ENCODE data around the gene SLC14A1.
"Not testable (repeated sequence)": the region's sequence is repeated elsewhere in the genome, so short reads cannot be mapped to it uniquely, and the experiment has no call there.

Gene SLC14A1

GRCh38 chr18:45757005-45757404, 33.0 kb downstream of the SLC14A1 start:
- DNase-seq (ENCODE audit: low read depth in 3 of 3), result no peak

DNA sequence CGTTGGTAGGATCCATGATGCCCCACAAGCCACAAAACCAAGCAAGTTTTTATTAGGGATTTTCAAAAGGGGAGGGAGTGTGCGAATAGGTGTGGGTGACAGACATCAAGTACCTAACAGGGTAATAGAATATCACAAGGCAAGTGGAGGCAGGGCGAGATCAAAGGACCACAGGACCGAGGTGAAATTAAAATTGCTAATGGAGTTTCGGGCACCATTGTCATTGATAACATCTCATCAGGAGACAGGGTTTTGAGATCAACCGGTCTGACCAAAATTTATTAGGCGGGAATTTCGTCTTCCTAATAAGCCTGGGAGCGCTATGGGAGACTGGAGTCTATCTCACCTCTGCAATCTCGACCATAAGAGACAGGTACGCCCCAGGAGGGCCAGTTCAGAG, 33.7 kb downstream of the SLC14A1 start:
- DNase-seq (ENCODE audit: low read depth in 3 of 3), result not testable (repeated sequence)

DNA sequence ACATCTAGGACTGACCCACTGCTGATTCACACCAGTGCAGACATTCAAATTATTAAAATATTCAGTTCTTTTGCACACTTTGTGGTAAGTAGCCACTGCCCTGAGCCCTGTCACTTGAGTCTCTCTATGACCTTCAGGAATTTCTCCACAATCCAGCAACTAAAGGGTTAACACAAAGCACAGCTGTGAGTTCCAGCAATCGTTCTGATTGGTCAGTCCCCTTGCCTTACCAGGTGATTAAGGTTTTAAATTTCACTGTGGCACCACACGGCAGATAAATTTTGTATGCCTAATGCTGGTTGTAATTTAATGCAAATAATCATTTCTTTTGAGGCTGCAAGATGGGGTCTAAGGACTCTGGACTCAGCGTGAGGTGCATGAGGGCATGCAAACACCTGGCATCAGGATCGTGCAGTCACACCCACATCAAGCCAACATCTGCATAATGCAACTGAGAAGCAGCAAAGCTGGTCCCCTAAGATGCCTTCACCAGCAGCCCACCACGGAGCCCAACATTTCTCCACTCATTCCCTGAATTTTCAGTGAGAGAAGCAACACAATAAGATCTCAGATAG, 36.6 kb downstream of the SLC14A1 start:
- DNase-seq (ENCODE audit: low read depth in 3 of 3), result no peak

GRCh38 chr18:45761512-45762114, 37.6 kb downstream of the SLC14A1 start:
- DNase-seq (ENCODE audit: low read depth in 3 of 3), result no peak

DNA sequence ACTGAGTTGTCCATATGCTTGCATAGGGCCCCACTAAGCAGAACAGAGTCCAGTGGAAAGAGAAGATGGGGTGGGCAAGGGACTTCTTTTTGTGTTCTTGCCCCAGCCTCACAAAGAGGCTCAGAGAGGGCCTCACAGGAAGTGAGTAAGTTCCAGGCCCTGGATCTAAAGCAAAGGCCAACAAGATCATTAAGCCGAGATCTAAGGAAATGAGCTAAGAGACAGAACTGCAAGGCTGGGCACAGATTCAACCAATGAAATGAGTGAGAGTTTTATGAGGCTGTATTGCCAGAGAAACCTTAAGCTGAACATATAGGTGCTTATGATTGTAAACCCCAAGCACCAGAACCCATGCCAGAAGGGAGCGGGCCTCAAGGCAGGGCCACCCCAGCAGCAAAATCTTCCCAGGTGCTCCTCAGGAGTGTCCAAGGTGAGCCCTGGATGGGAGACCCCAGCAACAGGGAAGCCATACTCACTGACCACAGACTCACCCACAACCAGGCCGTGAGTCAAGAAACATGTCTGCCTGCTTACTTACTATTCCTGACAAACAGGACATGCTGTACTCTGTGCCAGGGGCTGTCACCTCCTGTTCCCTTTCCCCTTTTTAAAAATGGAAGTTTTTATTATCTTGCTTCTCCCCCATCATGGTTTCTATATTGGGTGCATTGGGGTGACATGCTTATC, 40.2 kb downstream of the SLC14A1 start:
- no peak for DNase-seq (ENCODE audit: low read depth in 3 of 3)

GRCh38 chr18:45765796-45766195, 41.8 kb downstream of the SLC14A1 start:
- DNase-seq (ENCODE audit: low read depth in 3 of 3), result no peak

- no peak for DNase-seq (ENCODE audit: low read depth in 3 of 3)
Observed at GRCh38 chr18:45771587-45772480, 47.9 kb downstream of the SLC14A1 start.

- no peak for DNase-seq (ENCODE audit: low read depth in 3 of 3)
Observed at GRCh38 chr18:45774065-45774521, 50.1 kb downstream of the SLC14A1 start.

DNA sequence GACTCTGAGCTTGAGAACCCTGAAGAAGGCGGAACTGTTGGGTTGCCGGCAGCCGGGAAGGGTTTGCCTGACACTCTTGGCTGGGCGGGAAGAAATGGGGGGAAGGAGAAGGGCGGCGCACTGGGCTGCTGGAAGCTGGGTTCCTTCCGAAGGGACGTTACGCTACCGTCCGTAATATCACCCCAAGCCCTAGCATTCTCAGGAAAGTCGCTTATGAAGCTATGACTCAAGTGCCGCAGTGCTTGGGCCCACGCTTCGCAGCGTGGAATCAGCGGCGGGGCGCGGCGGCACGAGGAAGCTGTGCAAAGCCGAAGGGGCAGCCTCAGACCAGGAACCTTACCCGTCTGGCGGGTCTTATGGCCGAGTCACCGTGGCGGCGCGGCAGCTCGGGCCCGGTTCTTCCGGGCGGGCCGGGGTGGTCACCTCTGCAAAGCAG, 51.3 kb downstream of the SLC14A1 start:
- DNase-seq (ENCODE audit: low read depth in 3 of 3), result peak; percentile 49 to 75 (median 57)

- no peak for DNase-seq (ENCODE audit: low read depth in 3 of 3)
Observed at GRCh38 chr18:45775743-45776142, 51.8 kb downstream of the SLC14A1 start.

GRCh38 chr18:45777393-45777792, 53.4 kb downstream of the SLC14A1 start:
- DNase-seq (ENCODE audit: low read depth in 3 of 3), result no peak

- no peak for DNase-seq (ENCODE audit: low read depth in 3 of 3)
Observed at GRCh38 chr18:45780568-45780967, 56.6 kb downstream of the SLC14A1 start.

DNA sequence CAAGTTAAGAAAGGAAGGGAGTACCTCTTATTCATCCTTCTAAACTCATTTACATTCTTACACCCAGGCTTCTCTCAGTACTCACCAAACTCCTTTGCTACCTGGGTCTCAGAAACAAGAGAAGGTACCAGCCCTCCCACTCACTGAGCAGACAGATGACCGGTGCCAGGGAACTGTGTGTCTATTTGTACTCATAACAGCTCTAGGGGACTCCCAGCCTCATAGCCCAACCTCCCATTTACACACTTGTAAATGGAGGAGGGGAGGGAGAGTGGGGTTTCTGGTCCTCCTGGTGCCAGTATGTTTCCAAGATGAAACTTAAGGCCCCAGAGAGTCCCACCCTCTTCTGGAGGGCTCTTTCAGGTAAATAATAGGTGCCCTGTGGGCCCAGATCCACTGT, 58.7 kb downstream of the SLC14A1 start:
- no peak for DNase-seq (ENCODE audit: low read depth in 3 of 3)

- DNase-seq (ENCODE audit: low read depth in 3 of 3), result no peak
Observed at GRCh38 chr18:45783097-45784075, 59.4 kb downstream of the SLC14A1 start.

GRCh38 chr18:45785134-45785533, 61.2 kb downstream of the SLC14A1 start:
- DNase-seq (ENCODE audit: low read depth in 3 of 3), result no peak

- DNase-seq (ENCODE audit: low read depth in 3 of 3), result no peak
Observed at GRCh38 chr18:45786941-45787340, 63.0 kb downstream of the SLC14A1 start.

DNA sequence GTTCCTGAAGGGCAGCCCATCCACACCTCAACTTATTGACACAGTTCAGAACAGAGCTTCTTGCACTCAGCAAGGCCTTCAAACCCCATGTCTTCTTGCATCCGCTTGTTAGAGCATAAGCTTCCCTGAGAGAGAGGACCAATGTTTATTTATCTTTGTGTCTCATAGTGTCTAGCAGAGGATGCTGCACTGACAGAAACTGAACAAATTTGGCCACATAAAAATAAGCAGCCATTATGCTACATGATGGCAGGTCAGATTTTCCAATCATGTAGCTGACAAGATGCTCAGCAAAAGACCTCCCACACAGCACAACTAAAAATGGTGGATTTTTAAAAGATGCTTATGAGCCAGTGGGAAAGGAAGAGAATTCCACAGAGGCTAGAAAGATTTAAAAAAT, 63.4 kb downstream of the SLC14A1 start:
- DNase-seq (ENCODE audit: low read depth in 3 of 3), result no peak

DNA sequence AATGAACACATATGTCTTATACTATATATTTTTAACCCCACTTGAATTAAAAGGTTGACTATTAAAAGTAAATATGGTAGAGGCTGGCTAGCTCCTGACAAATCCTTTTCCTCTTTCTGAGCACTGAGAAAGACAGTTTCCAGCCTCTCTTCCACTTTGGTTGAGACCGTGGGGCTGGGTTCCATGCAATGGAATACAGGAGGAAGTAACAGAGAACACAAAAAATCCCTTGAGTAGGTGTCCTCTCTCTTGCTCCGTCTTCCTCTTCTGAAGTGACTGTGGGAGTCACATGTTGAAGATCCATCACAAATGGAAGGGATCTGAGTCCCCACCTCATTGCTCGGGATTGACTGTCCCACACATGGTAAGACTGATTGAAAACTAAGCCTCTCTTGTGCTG, 64.9 kb downstream of the SLC14A1 start:
- no peak for DNase-seq (ENCODE audit: low read depth in 3 of 3)

DNA sequence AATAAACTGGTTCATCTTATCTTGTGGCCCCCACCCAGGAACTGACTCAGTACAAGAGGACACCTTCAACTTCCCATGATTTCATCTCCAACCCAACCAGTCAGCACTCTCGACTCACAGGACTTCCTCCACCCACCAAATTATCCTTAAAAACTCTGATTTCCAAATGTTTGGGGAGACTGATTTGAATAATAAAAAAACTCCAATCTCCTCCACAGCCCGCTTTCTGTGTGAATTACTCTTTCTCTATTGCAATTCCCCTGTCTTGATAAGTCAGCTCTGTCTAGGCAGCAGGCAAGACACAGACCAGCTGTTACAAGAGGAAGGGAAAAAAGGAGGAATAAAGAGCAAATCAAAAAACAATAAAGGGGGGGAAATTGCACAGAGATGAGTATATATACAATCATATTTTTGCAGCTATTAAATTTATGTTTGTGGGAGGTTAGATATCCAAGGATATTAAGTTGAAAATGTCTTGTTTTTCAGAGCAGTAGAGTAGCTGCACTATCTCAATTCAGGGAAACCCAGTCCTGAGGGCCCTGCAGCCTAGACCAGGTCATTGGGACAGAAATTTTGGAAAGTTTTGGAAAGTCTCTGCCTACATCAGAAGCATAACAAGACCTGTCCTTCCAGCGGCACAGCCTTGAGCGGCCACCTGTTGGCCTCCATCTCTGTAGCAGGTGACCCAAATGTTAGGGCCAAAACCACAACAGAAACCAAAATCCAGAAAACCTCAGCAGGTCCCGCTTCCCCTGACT, 68.7 kb downstream of the SLC14A1 start:
- DNase-seq (ENCODE audit: low read depth in 3 of 3), result no peak

- DNase-seq (ENCODE audit: low read depth in 3 of 3), result no peak
Observed at GRCh38 chr18:45793264-45793965, 69.4 kb downstream of the SLC14A1 start.

Data from stimulated activated CD4-positive, alpha-beta T cell treated with anti-CD3 and anti-CD28 coated beads, TNF-alpha, amount 100 ng/mL, for 24 hours (primary cell).